ENCODE data around the gene LRPAP1. TPM values are rescaled to one million over a fixed set of nuclear protein-coding genes. Genes with fewer than 3 reads are reported as not detected.

LRPAP1 gene
- total and polyA plus RNA-seq, 2 donors (not counting 3 experiments of a cell fraction or from before 2014, with no cell fraction given): 90.1 to 170 TPM

DNA sequence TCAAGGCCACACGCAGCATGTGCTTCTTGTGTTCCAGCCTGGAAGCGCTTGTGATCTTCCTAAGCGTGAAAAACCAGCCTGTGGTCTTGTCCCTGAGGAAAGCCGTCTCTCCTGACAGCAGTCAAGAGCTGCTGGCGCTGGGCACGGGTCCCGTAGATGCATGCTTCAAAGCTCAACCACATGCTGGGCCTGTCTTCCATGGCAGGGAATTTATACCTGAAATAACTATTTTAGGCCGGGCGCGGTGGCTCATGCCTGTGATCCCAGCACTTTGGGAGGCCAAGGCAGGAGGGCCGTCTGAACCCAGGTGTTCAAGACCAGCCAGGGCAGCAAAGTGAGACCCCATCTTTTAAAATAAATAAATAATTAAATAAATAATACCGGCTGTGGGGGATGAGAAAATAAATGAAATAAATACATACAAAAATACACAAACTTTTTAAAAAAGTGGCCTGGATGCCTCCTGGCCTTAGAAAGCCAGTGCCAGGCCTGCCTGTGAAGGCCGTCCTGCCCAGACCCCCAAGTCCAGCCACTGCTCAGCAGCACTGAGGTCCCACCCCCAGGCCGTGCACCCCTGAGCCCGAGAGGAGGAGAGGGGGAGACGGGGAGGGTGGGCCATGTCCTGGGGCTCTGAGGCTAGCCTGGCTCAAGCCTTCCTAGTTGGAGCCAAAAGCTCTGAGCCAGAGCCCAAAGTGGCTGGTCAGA, 10.4 kb downstream of the LRPAP1 start:
- H3K27me3 ChIP-seq (ENCODE audit: control insufficient read depth in 2 of 2, insufficient read depth in 2 of 2, low read length in 2 of 2): no peaks in the 10 kb centered on the region
- H3K36me3 ChIP-seq (ENCODE audit: control insufficient read depth in 2 of 2, extremely low read depth in 1 of 2, insufficient read depth in 2 of 2, low read length in 2 of 2): peaks cover 9 to 52% of the 10 kb centered on the region in 2 experiments
- intact Hi-C loops (cut with micrococcal nuclease) (no loop called here), dilution Hi-C loops (cut with MboI; ENCODE audit: extremely low pct_ligation_motif_present, low sequenced_read_pairs) (no loop called here)
- no peaks in the 10 kb centered on the region for H4K20me1 ChIP-seq (replicated peaks; ENCODE audit: control insufficient read depth, extremely low read depth, insufficient read depth, low read length)
- no peaks in the 10 kb centered on the region for H3K4me1 ChIP-seq (ENCODE audit: control insufficient read depth, extremely low read depth, insufficient read depth, low read length)
- no peak overlapping the region for H2AFZ ChIP-seq (ENCODE audit: low read depth, low read length)
- FAIRE-seq (no peak), DNase-seq (ENCODE audit: low read depth, low spot score) (no peak)
- no peak overlapping the region for H3K9ac ChIP-seq (replicated peaks; ENCODE audit: extremely low read depth, insufficient read depth, low read length)
- no peak overlapping the region for H3K4me3 ChIP-seq (replicated peaks in 1 of 3; ENCODE audit: insufficient read depth in 1 of 3, low read depth in 1 of 3, low read length in 3 of 3)
- BruUV-seq (replicated peaks): no TSS peak
- ChIA-PET POLR2A (no interaction called here), CTCF (no interaction called here)
- TF ChIP-seq GATA2 (IDR thresholded peaks at IDR 0.05; ENCODE audit: insufficient read depth, insufficient read length, low read depth, low read length) (no peak), MYC (IDR thresholded peaks at IDR 0.05; ENCODE audit: low read depth, low read length) (no peak), JUN (IDR thresholded peaks at IDR 0.05; ENCODE audit: borderline replicate concordance, insufficient read depth, insufficient read length, low read depth) (no peak), CTCF (IDR thresholded peaks at IDR 0.05; ENCODE audit: extremely low read depth in 1 of 2, insufficient read depth in 1 of 2, low read depth in 1 of 2, low read length in 2 of 2) (no peak), POLR2A (IDR thresholded peaks at IDR 0.05; ENCODE audit: low read depth, low read length) (no peak), FOS (IDR thresholded peaks at IDR 0.05; ENCODE audit: borderline replicate concordance, insufficient read depth, low read length) (no peak), MAX (IDR thresholded peaks at IDR 0.05; ENCODE audit: insufficient read depth, insufficient read length) (no peak), POLR2AphosphoS5 (IDR thresholded peaks at IDR 0.05; ENCODE audit: insufficient read depth, low read depth, low read length) (no peak), EZH2 (IDR thresholded peaks at IDR 0.05; ENCODE audit: borderline replicate concordance, low read depth, low read length, severe bottlenecking) (no peak)
- H3K9me3 ChIP-seq (replicated peaks; ENCODE audit: control insufficient read depth, insufficient read depth, low read length): no peaks in the 10 kb centered on the region
- no peak overlapping the region for H3K27ac ChIP-seq (ENCODE audit: insufficient read depth, low read depth, low read length)
- peaks cover under 1% of the 10 kb centered on the region for H3K79me2 ChIP-seq (ENCODE audit: control insufficient read depth, insufficient read depth, low read length)
- H3K9me1 ChIP-seq (replicated peaks; ENCODE audit: control insufficient read depth, extremely low read depth, insufficient read depth, low read length): no peaks in the 10 kb centered on the region
- H3K4me2 ChIP-seq (ENCODE audit: insufficient read depth, low read length): no peak overlapping the region
